ENCODE measurements around the gene SRD5A1.

The SRD5A1 gene

GRCh38 chr5:6713274-6714225 is 80.3 kb downstream of the SRD5A1 start, which contains the start of gene TENT4A:
Gene TENT4A (plus strand): TSS chr5:6713432. CDS start chr5:6713984, 552 bp downstream.
- DNase-seq (ENCODE audit: low spot score), result no peak

GRCh38 chr5:6714226-6715041 is 81.2 kb downstream of the SRD5A1 start:
- DNase-seq (ENCODE audit: low spot score), result no peak

- DNase-seq (ENCODE audit: low spot score), result no peak
Observed at GRCh38 chr5:6715271-6715670, 82.0 kb downstream of the SRD5A1 start.

- DNase-seq (ENCODE audit: low spot score), result no peak
Observed at GRCh38 chr5:6715758-6716628, 82.8 kb downstream of the SRD5A1 start.

GRCh38 chr5:6716629-6717149 is 83.4 kb downstream of the SRD5A1 start:
- DNase-seq (ENCODE audit: low spot score), result no peak

DNA sequence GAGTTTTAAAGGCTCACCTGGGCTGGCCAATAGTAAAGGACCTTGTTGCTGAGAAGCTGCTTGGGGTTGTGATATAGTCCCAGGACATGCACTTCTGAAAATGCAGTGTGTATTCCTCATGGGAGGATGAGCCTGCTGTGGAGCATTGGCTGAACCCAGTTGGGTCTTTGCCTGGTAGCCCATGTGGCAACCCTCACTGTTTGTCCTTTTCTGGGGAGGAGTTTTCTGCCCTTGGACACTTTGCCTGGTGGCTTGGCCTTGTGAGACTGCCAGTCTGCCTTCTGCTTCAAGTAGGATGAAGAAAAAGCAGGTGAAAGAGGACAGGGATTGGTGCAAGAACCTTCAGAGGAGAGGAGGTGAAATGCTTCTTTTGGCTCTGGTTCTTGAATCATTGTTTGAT is 84.0 kb downstream of the SRD5A1 start:
- DNase-seq (ENCODE audit: low spot score), result no peak

DNA sequence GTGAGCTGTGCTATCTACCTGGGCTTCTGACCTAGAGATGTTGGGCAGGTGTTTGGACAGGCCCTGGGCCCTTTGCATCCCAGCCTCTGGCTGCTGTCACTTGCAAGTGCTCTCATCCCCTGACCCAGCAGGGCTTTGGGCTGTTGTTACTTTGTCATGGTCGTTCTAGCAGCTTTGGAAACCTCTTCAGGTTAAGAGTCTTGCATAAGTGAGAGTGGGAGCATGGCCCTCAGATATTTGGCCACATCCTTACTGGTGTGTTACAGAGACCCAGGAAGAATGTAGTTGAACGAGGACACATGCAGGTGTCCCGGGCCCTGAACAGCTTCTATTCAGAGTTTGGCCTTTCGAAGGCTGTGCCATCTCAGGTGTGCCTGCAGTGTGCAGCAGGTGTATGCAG is 84.4 kb downstream of the SRD5A1 start:
- no peak for DNase-seq (ENCODE audit: low spot score)

DNA sequence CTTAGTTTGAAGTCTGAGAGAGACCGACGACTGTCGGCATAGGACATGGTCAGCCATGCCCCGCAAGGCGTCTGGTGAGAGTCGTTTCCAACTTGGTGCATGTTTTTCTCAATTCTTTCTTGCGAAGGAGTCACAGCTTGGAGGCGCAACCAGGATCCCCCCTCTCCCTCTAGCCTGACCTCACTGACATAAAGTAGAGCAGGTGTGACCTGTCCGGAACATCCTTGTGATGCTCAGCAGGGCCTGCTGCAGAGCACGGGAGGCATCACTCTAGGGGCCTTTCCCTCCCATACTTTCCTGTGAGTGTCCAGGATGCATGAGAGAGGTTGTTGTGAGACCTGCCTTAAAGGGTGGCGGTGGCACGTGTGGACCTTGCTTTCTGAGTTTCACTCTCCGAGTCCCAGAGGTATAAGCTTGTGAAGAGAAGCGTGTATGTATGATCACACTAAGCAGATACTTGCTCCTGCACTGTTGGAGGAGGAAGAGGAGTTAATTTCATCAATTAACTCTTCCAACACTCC is 85.0 kb downstream of the SRD5A1 start:
- DNase-seq (ENCODE audit: low spot score), result no peak

GRCh38 chr5:6718718-6719117 is 85.5 kb downstream of the SRD5A1 start:
- no peak for DNase-seq (ENCODE audit: low spot score)

GRCh38 chr5:6719417-6719816 is 86.2 kb downstream of the SRD5A1 start:
- no peak for DNase-seq (ENCODE audit: low spot score)

DNA sequence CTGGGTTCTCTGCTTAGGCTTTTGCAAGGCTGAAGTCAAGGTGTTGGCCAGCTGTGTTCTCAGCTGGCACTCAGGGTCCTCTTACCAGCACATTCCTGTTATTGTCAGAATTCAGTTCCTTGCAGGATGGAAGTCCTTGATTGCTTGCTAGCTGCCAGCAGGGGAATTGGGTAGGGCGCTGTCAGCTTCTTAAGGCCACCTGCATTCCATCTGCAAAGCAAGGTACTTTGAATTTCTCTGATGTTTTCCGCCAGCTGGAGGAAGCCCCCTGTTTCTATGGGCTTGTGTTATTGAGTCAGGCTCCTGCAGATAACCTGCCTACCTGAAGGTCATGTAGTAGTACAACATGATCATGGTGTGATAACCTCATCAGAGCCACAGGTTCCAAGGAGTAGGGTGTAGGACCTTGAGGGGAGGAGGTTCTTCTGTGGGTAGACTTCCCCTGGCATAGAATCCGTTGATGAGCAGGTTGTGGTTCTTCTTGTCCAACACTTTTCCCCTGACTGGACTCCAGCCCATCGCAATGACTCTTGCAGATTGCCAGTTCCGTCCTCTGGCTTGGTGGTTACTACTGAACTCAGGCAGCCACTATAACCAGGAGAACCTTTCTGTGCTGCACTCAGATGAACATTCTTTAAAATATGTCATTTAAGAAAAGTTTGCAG is 86.8 kb downstream of the SRD5A1 start:
- no peak for DNase-seq (ENCODE audit: low spot score)

GRCh38 chr5:6720561-6720921 is 87.3 kb downstream of the SRD5A1 start:
- DNase-seq (ENCODE audit: low spot score), result no peak

- no peak for DNase-seq (ENCODE audit: low spot score)
Observed at GRCh38 chr5:6721442-6721841, 88.2 kb downstream of the SRD5A1 start.

DNA sequence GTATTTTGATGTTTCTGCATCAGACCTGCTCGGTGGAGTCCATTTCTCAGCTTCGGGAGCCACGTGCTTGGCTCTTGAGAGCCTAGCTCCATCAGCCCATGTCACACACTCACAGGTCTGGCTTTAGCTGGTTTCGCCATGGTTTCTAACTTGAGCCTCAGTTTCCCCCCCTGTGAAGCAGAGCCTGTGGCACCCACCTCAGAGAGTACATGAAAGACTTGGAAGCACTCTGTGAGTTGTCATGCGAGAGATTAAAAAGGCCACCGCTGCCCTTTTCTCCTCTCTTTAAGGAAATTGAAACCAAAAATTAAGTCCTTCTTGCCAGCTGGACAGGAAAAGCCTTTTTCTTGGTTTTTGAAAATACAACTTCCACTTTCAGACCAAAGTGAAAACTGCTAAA is 88.8 kb downstream of the SRD5A1 start:
- no peak for DNase-seq (ENCODE audit: low spot score)

DNA sequence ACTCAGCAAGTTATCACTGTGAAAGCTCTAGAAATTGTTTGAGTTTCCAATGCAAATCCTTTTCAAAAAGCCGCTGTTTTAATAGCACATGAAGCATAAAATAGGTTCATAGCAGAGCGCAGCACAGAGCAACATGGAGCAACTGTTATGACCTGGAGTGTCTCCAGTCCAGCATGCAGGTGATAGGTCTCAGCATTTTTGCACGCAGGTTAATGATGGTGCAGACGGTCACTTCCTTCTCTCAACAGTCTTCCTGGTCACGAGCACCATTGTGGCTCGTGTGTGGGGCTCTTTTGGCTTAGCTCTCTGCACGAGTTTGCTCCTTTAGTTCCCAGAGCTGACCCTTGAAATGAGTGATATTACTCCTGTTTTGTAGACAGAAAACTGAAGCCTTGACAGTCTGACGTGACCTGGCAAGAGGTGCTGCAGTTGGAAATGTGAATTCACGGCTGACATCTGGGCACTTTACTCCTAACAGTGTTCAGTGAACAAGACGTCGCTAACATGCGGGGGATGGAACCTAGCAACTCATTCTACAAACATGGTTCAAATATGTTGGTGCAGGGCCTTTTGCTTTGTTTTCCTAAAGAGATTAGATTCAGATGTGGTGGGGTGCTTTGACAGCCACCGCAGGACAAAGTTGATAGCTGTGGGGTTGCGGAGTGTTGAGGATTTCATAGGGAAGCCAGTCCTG is 90.0 kb downstream of the SRD5A1 start:
- no peak for DNase-seq (ENCODE audit: low spot score)

DNA sequence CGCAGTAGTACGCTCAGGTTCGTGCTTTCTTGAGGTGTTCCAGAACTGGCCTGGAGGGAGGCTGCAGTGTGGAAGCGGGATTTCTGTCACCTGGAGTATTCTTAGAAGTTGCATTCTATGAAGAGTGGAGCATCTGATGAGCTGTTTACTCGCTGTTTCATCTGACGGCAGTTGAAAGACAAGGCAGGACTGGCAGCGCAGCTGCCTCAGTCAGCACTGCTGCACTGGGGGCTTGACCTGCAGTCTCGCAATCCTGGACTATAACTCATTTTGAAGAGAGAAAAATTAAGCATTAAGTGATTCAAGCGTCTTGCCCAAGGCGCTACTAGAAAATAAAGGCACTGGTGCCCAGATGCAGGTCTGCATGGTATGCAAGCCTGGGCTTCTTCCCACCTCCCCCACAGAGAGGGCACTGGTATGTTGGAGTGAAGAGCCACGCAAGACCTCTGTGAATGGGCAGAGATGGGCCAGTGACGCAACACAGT is 90.6 kb downstream of the SRD5A1 start:
- DNase-seq (ENCODE audit: low spot score), result no peak
